HG03196 (cell line): ENCODE data around the gene NAV2.
A peak's percentile ranks its signal among the peaks of the same experiment; 100 is the strongest.

Experiments
- ATAC-seq: cut with Tn5 transposase; IDR thresholded peaks from one replicate; pipeline ENCODE4 v1.9.1; 2021; ENCODE audit not compliant: unreplicated experiment

NAV2 gene

GRCh38 chr11:19742588-19743292 is 30.1 kb downstream of the NAV2 start:
- ATAC-seq: no peak

- no peak for ATAC-seq
Observed at GRCh38 chr11:19743622-19744021, 31.0 kb downstream of the NAV2 start.

DNA sequence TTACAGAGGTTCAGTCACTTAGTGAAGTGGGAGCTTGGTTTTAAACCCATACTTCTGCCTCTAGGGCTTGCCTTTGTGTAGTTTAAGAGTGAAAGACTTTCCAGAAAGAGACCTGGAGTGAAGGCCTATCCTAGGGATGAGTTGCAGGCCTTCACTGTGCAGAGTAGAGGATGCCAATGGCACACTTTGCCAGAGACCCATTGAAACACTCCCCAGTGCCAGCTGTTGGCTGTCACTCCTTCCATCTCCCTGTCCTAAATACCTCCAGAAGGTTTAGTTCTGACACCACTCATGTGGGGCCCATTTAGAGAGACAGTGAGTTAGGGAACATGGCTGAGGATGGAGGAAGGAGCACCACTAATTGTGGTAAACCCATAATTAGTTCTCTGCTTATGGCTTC is 31.5 kb downstream of the NAV2 start:
- ATAC-seq: no peak

GRCh38 chr11:19746086-19746485 is 33.4 kb downstream of the NAV2 start:
- no peak for ATAC-seq

DNA sequence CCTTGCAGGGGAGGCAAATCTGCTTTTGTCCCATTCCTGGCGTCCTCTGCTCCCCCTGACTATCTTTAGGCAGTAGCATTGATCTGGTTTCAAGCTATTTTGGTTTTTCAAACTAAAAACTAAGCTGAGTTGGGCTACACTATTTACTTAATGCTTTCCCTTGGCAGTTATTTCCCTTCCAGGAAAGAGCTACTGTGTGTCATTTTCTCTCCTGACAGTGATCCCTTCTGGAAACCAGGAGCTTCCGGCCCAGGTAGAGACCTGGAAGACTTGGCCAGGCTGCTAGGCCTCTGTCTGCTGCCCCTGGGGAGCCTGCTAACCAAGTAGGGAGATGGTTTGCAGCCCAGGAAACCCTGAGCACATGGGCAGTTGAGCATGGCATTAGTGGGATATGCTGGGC is 35.0 kb downstream of the NAV2 start:
- ATAC-seq: no peak

- no peak for ATAC-seq
Observed at GRCh38 chr11:19751055-19751454, 38.4 kb downstream of the NAV2 start.

- no peak for ATAC-seq
Observed at GRCh38 chr11:19753451-19754106, 40.9 kb downstream of the NAV2 start.

DNA sequence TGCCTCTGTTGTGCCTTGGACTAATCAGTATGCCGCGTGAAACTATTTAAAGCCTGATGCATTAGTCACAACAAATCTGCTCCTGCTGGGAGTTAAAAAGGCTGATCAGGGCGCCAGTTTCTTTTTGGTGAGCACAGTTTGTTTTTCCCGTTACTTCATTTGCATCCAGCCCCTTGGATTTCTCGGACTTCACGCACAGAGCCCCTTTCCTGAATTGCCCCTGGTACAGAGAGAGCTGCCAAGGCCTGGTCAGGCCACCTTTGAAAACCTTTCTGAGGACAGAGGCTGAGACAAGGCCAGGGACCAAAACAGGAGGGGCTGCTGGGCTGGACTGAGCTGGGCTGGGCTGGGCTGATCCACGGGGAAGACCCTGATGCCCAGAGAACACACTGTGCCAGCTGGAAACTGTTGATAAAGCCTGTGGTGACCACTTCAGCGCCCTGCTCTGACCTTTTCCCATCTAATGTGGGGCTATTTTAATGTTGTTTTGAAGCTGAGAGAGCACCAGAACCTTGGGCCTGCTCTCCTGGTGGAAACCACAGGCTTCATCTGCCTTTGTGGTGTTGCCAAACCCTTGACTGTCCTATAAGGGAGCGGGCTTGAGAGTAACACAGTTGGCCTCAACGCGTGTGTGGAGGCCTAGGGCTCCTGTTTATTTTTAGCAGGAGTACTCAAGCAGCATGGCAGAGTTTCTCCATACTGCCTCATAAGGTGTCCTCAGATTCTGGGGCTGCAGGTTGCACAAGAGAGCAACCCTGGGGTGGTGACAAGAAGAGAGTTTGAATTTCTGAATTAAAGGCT is 44.2 kb downstream of the NAV2 start:
- ATAC-seq: no peak

DNA sequence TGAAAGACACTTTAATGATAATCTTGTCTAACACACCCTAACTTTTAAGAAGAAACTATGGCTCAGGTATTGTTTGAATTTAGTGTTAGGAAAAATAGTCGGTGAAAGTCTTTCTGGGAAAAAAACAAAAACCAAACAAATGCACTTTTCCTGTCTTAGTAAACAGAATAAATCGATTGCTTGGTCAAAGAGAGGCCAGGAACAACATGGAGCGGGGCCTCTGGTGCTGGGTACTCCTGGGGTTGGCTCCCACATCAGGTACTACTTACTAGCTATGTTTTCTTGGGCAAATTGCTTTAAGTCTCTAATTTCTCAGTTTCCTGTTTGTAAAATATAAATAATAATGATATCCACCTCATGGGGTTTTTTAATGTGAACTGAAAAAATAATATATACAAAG is 46.8 kb downstream of the NAV2 start:
- no peak for ATAC-seq

DNA sequence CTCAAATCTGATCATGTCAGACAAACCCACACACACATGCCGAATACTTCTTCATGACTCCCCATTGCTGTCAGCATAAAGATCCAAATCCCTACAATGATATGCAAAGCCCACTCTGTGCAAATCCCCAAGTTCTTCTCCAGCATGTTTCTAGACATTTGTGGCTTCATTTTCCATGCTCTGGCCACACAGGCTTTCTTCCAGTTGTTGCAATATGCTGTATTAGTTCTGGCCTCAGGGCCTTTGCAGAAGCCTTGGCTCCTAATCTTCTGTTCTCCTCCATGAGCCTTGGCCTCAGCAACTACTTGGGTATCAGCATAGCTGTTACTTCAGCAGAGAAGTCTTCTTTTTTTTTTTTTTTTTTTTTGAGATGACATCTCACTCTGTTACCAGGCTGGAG is 49.6 kb downstream of the NAV2 start:
- ATAC-seq: no peak

GRCh38 chr11:19763330-19763729 is 50.7 kb downstream of the NAV2 start:
- ATAC-seq: no peak

GRCh38 chr11:19766206-19766605 is 53.6 kb downstream of the NAV2 start:
- no peak for ATAC-seq

- no peak for ATAC-seq
Observed at GRCh38 chr11:19766810-19767209, 54.2 kb downstream of the NAV2 start.

GRCh38 chr11:19767627-19768151 is 55.1 kb downstream of the NAV2 start:
- no peak for ATAC-seq

GRCh38 chr11:19768197-19768596 is 55.6 kb downstream of the NAV2 start:
- ATAC-seq: no peak

- ATAC-seq: no peak
Observed at GRCh38 chr11:19768815-19769214, 56.2 kb downstream of the NAV2 start.

GRCh38 chr11:19769820-19770219 is 57.2 kb downstream of the NAV2 start:
- peak; percentile 46 for ATAC-seq

GRCh38 chr11:19770277-19770676 is 57.6 kb downstream of the NAV2 start:
- ATAC-seq: no peak

DNA sequence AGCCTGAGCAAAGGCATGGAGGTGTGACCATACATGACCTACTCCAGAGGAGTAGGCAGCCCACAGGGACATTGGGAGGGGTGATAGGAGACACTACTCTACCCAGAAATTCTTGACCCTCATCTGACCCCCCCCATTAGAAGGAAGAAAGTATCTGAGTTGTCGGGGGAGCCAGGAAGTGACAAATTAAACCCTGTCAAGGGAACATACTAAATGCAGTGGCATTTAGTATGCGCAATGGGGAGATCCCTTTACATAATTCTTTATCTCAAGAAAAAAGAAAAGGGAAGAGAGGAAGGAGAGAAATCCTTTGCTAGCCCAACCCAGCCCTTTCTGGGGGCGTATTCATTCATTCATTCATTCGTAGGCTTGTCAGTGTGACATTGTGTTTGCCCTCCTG is 58.8 kb downstream of the NAV2 start:
- ATAC-seq: no peak

DNA sequence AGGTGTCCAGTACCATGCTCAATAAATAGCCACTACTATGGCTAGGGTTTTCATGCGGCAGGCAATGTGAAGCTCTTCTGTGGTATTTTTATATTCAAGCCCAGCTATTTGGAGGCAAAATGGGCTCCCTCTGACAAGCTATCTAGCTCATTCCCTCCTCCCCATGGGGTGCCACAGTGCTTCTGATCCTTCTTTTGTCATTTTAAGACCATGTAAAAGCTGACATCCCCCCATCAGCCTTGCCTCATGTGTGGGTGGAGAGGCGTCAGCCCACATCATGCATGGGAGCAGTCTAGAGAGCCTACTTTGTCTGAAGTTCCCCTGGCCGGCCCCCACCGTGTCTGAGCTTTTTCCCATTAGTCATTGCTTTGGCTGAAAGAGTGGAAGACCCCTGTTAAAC is 59.8 kb downstream of the NAV2 start:
- no peak for ATAC-seq

GRCh38 chr11:19774329-19774728 is 61.7 kb downstream of the NAV2 start:
- no peak for ATAC-seq
